ENCODE data around the gene WDR41.

- TF ChIP-seq CTCF (IDR thresholded peaks at IDR 0.05), result no peak
- no peak for TF ChIP-seq POLR2A (IDR thresholded peaks at IDR 0.05)
These were observed 60.4 kb downstream of the WDR41 start for GRCh38 chr5:77431719-77432118.
